Measurements from ENCODE around the gene MS4A6A.

- TF ChIP-seq, protein P1, sequence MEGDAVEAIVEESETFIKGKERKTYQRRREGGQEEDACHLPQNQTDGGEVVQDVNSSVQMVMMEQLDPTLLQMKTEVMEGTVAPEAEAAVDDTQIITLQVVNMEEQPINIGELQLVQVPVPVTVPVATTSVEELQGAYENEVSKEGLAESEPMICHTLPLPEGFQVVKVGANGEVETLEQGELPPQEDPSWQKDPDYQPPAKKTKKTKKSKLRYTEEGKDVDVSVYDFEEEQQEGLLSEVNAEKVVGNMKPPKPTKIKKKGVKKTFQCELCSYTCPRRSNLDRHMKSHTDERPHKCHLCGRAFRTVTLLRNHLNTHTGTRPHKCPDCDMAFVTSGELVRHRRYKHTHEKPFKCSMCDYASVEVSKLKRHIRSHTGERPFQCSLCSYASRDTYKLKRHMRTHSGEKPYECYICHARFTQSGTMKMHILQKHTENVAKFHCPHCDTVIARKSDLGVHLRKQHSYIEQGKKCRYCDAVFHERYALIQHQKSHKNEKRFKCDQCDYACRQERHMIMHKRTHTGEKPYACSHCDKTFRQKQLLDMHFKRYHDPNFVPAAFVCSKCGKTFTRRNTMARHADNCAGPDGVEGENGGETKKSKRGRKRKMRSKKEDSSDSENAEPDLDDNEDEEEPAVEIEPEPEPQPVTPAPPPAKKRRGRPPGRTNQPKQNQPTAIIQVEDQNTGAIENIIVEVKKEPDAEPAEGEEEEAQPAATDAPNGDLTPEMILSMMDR (conservative IDR thresholded peaks at IDR 0.05; ENCODE audit: low read depth, low read length) = no peak
- TF ChIP-seq EZH2 (IDR thresholded peaks at IDR 0.05; ENCODE audit: borderline replicate concordance, low read depth, low read length, poor library complexity, severe bottlenecking) = no peak
These were observed 22.0 kb upstream of the MS4A6A start for GRCh38 chr11:60204922-60205321.

Data from A673 (cell line).